Mesodermal cell (in vitro differentiated cells): Measurements from ENCODE around the gene RAB4B.
"Not testable (repeated sequence)": the region's sequence is repeated elsewhere in the genome, so short reads cannot be mapped to it uniquely, and the experiment has no call there.

ENCODE experiments used
- H3K27ac ChIP-seq: 2 replicates; pipeline ENCODE4 v1.7.0; 2013; ENCODE audit warnings: mild to moderate bottlenecking, low read depth, low read length, moderate library complexity; ENCODE audit not compliant: severe bottlenecking
- H3K36me3 ChIP-seq: 2 replicates; pipeline ENCODE4 v1.7.1; 2013; ENCODE audit warnings: mild to moderate bottlenecking, low read length, moderate library complexity; ENCODE audit not compliant: control insufficient read depth, insufficient read depth
- H3K4me1 ChIP-seq: one replicate; pipeline ENCODE4 v1.7.1; 2013; ENCODE audit warnings: mild to moderate bottlenecking, low read length; ENCODE audit not compliant: insufficient read depth, control insufficient read depth, poor library complexity, severe bottlenecking
- H3K4me3 ChIP-seq: 2 replicates; pipeline ENCODE4 v1.7.0; 2013; ENCODE audit warnings: low read length, control low read depth, mild to moderate bottlenecking; ENCODE audit not compliant: insufficient read depth, poor library complexity, severe bottlenecking; ENCODE audit errors: extremely low read depth
- H3K9me3 ChIP-seq: 2 replicates; pipeline ENCODE4 v1.7.1; 2013; ENCODE audit warnings: mild to moderate bottlenecking, low read length, moderate library complexity; ENCODE audit not compliant: control insufficient read depth
- WGBS, 2 experiments: methylation state at CpG; one replicate each; pipeline ENCODE4 v1.1.5; 2013; ENCODE audit warnings: missing lambda C conversion rate in 2 of 2; ENCODE audit not compliant: insufficient coverage in 2 of 2; 5-methylcytosine and 5-hydroxymethylcytosine counted together

RAB4B gene

DNA sequence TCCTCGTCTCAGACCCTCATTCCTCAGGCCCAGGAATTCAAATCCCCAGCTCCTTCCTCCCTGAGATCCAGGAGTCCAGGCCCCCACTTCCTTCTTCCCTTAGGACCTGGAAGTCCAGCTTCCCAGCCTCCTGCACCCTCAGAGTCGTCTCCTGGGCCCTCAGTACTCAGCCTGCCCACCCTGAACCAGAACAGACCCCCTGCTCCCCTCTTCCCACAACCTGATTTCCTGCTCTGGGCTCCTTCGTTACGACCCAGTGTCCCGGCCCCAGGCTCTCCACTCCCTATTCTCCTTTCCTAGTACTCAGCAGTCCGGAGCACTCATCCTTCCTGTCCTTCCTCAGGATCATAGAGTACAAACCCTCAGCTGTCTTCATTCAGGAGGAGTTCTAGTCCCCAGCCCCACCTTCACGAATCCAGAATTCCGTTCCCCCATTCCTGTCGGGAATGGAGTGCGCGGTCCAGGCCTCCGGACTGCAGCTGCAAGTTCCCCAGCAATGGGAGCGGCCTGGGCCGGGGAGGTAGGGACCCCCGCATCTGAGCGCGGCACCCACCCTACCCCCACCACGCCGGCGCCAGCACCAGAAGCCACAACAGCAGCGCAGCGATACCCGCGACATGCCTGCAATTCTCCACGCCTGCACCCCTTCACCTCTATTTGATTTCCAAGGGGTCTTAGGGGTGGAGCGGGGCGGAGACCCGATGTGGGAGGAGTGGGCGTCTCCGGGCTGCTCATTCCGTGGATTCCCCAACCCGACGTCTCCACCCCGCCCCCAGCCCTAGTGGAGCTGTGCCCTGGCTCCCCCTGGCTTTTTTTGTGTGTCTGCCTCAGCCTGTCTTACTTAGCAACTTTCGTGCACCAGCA, 33.7 kb downstream of the RAB4B start:
- Histone ChIP-seq H3K4me1 (peaks cover 31% of the 10 kb centered on the region), H3K9me3 (no peaks in the 10 kb centered on the region), H3K4me3 (peak overlapping the region; percentile 32), H3K36me3 (peaks cover 31% of the 10 kb centered on the region), H3K27ac (peak overlapping the region; percentile 25)
- 14 to 36% methylated on average over 12 to 13 of the region's 35 CpGs for WGBS, 2 experiments

DNA sequence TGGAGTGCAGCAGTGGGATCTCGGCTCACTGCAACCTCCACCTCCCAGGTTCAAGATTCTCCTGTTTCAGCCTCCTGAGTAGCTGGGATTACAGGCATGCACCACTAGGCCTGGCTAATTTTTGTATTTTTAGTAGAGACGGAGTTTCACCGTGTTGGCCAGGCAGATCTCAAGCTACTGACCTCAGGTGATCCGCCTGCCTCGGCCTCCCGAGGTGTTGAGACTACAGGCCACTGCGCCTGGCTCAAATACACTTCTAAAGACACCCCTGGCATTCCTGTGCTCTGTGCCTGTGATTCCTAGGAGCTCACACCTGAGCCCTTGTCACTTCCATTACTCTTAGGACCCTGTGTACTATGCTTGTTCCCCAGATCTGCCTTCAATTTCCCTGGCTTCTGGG, 34.5 kb downstream of the RAB4B start:
- not testable (repeated sequence) for H3K4me3 ChIP-seq, H3K9me3 ChIP-seq, H3K27ac ChIP-seq
- H3K36me3 ChIP-seq, result peaks cover 23% of the 10 kb centered on the region
- 88 to 92% methylated on average over 6 to 7 of the region's 7 CpGs for WGBS, 2 experiments
- H3K4me1 ChIP-seq, result peaks cover 24% of the 10 kb centered on the region

DNA sequence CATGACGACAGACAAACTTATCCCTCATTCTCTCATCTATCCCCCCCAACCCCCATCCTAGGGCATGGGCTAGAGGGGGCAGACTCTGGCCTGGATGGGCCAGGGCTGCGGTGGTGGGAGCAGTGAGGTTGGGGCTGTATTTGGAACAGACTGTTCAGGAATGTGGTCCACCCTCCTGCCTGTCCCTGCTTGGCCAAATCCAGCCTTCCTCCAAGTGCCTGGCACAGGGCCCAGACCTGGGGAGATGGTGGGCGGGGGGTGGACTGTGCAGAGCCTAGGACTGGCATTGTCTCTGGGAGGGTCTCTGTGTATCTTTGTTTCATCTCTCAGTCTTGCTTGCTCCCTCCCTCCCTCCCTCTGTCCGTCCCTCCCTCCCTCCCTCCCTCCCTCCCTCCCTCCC, 35.1 kb downstream of the RAB4B start:
- no peak overlapping the region for H3K27ac ChIP-seq
- no peaks in the 10 kb centered on the region for H3K9me3 ChIP-seq
- H3K36me3 ChIP-seq, result peaks cover 17% of the 10 kb centered on the region
- 60% methylated on average over 1 of the region's 4 CpGs; no CpG with 5 or more reads in 1 of the 2 experiments for WGBS, 2 experiments
- H3K4me3 ChIP-seq, result no peak overlapping the region
- peaks cover 24% of the 10 kb centered on the region for H3K4me1 ChIP-seq

DNA sequence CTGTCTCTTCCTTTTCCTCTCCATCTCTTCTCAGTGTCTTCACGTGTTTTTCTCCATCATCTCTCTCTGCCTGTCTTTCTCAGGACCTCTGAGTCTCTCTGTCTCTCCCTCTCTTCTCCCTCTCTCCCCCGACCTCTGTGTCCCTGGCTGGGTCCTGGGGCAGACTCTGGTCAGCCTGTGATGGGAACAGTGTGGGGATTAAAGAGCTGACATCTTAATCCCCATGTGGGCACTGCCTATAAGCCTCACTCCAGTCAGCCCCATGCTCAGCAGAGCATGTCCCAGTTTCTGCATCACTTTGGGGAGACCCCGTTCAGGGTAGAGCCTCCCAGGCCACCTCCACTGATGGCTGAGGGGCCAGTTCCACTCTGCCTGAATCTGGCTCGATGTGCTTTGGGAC, 37.2 kb downstream of the RAB4B start:
- WGBS, 2 experiments, result 80 to 90% methylated on average over 2 of the region's 4 CpGs
- no peaks in the 10 kb centered on the region for H3K9me3 ChIP-seq
- H3K4me1 ChIP-seq, result peaks cover 18% of the 10 kb centered on the region
- no peak overlapping the region for H3K27ac ChIP-seq
- no peak overlapping the region for H3K4me3 ChIP-seq
- no peaks in the 10 kb centered on the region for H3K36me3 ChIP-seq

DNA sequence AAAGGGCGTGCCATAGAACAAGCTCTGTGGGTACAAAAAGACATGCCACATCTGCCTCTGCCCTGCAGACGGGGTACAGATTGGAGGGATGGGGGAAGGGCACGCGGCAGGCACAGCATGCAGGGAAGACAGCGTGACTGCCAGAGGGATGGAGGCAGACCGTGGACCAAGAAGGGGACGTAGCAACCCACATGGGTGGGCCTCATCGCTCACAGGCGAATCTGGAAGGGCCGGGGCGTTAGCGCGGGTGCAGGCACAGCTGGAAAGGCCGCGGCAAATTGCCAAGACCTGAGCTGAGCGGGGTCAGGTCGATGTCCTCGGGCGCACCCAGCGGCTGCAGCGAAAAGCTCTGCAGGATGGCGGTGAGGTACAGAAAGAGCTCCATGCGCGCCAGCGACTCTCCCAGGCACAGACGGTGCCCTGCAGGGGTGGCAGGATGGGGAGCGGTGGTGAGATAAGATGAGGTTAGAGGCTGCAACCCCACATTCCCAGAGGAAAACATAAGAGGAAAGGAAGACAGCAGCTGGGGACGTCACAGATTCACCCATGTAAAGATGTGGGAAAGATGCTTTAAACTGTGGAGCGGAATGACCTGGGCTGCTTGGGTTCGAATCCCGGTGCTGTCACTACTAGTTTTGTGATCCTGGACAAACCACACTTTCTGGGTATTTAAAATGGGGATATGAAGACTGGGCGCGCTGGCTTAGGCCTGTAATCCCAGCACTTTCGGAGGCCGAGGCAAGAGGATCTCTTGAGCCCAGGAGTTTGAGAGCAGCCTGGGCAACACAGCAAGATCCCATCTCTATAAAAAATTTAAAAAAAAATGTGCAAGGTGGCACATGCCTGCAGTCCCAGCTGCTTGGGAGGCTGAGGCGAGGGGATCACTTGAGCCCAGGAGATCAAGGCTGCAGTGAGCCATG, 40.7 kb downstream of the RAB4B start:
- H3K36me3 ChIP-seq, H3K9me3 ChIP-seq, H3K4me3 ChIP-seq, H3K27ac ChIP-seq: not testable (repeated sequence)
- 26 to 43% methylated on average over 10 to 15 of the region's 36 CpGs for WGBS, 2 experiments
- peaks cover 23% of the 10 kb centered on the region for H3K4me1 ChIP-seq

DNA sequence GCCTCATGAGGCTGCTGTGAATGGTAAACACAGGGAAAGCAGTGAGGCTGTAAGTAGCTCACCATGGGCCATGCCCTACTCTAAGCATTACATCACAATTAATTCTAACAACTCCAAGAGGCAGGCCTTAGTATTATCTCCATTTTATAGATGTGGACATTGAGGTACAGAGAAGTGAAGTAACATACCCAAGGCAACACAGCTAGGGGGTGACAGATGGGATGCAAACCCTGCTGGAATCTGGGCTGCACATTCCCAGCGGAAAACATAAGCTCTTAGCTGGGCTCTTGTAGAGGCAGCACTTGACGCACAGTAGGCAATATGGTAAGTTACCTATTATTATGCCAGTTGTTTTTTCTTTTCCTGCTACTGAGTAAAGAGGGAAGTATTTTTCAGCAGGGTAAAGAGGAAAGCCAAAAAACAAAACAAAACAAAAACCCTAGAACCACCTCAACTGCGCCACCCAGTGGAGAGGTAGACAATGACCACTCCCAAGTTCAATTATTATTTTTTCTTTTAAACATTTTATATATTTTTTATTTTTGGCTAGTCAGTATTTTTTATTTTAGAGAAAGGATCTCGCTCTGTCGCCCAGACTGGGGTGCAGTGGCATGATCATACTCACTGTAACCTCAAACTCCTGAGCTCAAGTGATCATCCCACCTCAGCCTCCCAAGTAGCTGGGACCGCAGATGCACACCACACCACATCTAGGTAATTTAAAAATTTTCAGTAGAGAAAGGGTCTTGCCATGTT, 41.6 kb downstream of the RAB4B start:
- H3K4me1 ChIP-seq, result peaks cover 22% of the 10 kb centered on the region
- H3K27ac ChIP-seq, H3K36me3 ChIP-seq, H3K9me3 ChIP-seq, H3K4me3 ChIP-seq: not testable (repeated sequence)
- WGBS, 2 experiments, result 83% methylated on average over 1 of the region's 6 CpGs; no CpG with 5 or more reads in 1 of the 2 experiments

DNA sequence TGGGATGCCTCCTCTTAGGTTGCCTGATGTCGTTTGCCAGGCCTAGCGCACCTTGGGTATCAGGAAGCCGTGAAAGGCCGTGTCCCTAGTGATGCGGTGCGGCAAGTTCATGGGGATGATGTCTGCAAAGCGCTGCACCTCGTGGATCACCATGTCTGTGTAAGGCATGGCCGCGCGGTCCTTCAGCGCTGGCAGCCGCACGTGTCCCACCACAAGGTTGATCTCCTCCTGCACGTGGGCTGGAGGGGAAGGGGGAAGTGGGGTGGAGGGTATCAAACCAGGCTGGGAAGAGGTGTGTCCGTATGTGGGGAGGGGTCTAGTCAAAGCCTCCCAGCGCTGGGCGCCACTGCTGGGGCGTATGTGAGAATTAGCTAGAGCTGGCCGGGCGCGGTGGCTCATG, 44.1 kb downstream of the RAB4B start:
- H3K4me1 ChIP-seq, result peaks cover 22% of the 10 kb centered on the region
- no peak overlapping the region for H3K4me3 ChIP-seq
- H3K36me3 ChIP-seq, result no peaks in the 10 kb centered on the region
- WGBS, 2 experiments, result 94 to 96% methylated on average over 20 to 22 of the region's 22 CpGs
- H3K27ac ChIP-seq, result peak overlapping the region; percentile 82
- no peaks in the 10 kb centered on the region for H3K9me3 ChIP-seq

DNA sequence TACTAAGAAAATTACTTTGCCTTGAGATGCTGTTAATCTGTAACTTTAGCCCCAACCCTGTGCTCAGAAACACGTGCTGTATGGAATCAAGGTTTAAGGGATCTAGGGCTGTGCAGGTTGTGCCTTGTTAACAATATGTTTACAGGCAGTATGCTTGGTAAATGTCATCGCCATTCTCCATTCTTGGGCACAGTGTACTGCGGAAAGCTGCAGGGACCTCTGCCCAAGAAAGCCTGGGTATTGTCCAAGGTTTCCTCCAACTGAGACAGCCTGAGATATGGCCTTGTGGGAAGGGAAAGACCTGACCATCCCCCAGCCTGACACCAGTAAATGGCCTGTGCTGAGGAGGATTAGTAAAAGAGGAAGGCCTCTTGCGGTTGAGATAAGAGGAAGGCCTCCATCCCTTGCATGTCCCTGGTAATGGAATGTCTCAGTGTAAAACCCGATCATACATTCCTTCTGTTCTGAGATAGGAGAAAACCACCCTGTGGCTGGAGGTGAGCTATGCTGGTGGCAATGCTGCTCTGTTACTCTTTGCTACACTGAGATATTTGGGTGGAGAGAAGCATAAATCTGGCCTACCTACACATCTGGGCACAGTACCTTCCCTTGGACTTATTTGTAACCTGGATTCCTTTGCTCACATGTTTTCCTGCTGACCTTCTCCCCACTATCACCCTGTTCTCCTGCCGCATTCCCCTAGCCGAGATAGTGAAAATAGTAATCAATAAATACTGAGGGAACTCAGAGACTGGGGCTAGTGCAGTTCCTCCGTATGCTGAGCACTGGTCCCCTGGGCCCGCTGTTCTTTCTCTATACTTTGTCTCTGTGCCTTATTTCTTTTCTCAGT, 44.9 kb downstream of the RAB4B start:
- peak overlapping the region; percentile 82 for H3K27ac ChIP-seq
- H3K4me3 ChIP-seq, H3K9me3 ChIP-seq, H3K36me3 ChIP-seq: not testable (repeated sequence)
- 72 to 81% methylated on average over 6 of the region's 9 CpGs for WGBS, 2 experiments
- peaks cover 22% of the 10 kb centered on the region for H3K4me1 ChIP-seq

DNA sequence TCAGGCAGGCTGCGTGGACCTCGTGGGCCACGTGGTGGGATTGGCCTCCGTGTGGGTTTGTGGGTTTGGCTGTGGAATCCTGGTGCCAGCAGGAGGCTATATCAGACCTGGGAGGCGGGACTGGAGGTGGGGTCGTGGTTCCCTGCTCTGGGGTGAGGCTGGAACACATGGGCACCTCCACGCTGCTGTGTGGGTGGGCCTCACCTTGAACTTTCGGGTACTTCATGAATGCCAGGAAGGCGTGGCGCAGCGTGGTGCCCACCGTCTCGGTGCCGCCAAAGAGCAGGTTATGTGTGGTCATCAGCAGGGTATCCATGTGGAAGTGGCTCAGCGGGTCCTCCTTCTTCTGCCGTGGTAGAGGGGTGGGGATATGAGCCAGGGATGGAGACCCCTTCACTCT, 46.9 kb downstream of the RAB4B start:
- H3K27ac ChIP-seq, H3K36me3 ChIP-seq, H3K9me3 ChIP-seq, H3K4me3 ChIP-seq: not testable (repeated sequence)
- H3K4me1 ChIP-seq, result peaks cover 22% of the 10 kb centered on the region
- 96% methylated on average over 7 to 11 of the region's 16 CpGs for WGBS, 2 experiments
